ENCODE data around the gene GAPDH.

- TF ChIP-seq CTCF (IDR thresholded peaks at IDR 0.05): no peak
- no peak for TF ChIP-seq E2F1 (CRISPR knock-in tag; IDR thresholded peaks at IDR 0.05)
- no peak for TF ChIP-seq ELF4 (CRISPR knock-in tag; IDR thresholded peaks at IDR 0.05; ENCODE audit: low read depth)
- no peak for TF ChIP-seq FOXJ3 (CRISPR knock-in tag; IDR thresholded peaks at IDR 0.05; ENCODE audit: borderline replicate concordance)
- no peak for TF ChIP-seq USF2 (CRISPR knock-in tag; IDR thresholded peaks at IDR 0.05)
- TF ChIP-seq GRHL2 (CRISPR knock-in tag; IDR thresholded peaks at IDR 0.05; ENCODE audit: insufficient replicate concordance, severe bottlenecking): no peak
- no peak for TF ChIP-seq ZNF532 (CRISPR knock-in tag; IDR thresholded peaks at IDR 0.05; ENCODE audit: borderline replicate concordance)
- TF ChIP-seq CREM (CRISPR knock-in tag; IDR thresholded peaks at IDR 0.05): no peak
- no peak for TF ChIP-seq FOXP1 (CRISPR knock-in tag; IDR thresholded peaks at IDR 0.05; ENCODE audit: borderline replicate concordance)
- no peak for TF ChIP-seq ZNF219 (CRISPR knock-in tag; IDR thresholded peaks at IDR 0.05; ENCODE audit: borderline replicate concordance)
- TF ChIP-seq MAX (CRISPR knock-in tag; IDR thresholded peaks at IDR 0.05): no peak
- no peak for TF ChIP-seq E2F4 (CRISPR knock-in tag; IDR thresholded peaks at IDR 0.05; ENCODE audit: borderline replicate concordance, low read depth)
Observed at GRCh38 chr12:6582196-6582595, 47.9 kb downstream of the GAPDH start.
